ENCODE measurements around the gene POMC. TPM values are rescaled to one million over a fixed set of nuclear protein-coding genes. Genes with fewer than 3 reads are reported as not detected.

Gene POMC
- total RNA-seq, 1 donor from 2014 or later: not detected

DNA sequence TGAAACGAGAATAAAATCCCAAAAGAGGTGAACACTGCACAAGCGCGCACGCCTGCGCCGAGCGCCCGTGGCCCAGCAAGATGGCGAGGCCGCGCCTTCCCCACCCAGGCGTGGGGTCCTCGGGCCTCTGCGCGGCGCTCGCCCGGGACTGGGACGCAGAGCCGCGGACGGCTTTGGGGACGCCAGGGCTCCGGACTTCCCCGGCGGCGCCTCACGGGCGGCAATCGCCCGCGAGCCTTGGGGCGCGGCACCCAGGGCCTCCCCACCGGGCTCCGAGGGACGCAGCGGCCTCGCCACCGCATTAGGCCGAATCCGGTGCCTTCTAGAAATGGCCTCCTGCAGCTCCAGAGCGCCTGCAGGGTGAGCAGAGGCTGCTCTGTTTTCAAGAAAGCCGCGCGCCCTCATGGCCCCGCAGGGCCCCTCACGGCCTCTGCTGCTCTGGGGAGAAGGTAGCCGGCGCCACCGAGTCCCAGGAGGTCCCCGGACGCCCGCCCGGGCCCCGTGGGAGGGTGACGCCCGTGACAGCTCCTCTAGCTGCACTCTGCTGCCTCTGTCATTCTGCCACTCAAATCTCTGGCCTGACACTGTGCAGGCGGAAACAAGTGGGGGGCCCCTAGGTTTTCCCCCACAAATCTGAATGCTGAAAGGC lies 35.9 kb upstream of the POMC start:
- Histone ChIP-seq H3K4me1 (peaks cover 4% of the 10 kb centered on the region), H3K9me3 (ENCODE audit: low read depth) (no peaks in the 10 kb centered on the region), H3K27ac (no peak overlapping the region), H3F3A (ENCODE audit: low read depth) (no peaks in the 10 kb centered on the region), H3K9ac (no peak overlapping the region), H3K36me3 (no peaks in the 10 kb centered on the region), H2AFZ (replicated peaks) (peak overlapping the region; percentile 42), H3K79me2 (ENCODE audit: low read depth) (no peaks in the 10 kb centered on the region), H3K4me3 (no peak overlapping the region), H4K20me1 (ENCODE audit: low read depth) (no peaks in the 10 kb centered on the region), H3K27me3 (no peaks in the 10 kb centered on the region), H3K4me2 (no peak overlapping the region)
- TF ChIP-seq EZH2phosphoT487 (IDR thresholded peaks at IDR 0.05) (no peak), EZH2 (IDR thresholded peaks at IDR 0.05) (no peak), CTCF (IDR thresholded peaks at IDR 0.05) (no peak)
- H3K36me3 Mint-ChIP-seq: no peaks in the 10 kb centered on the region
- H3K4me1 Mint-ChIP-seq: peaks cover 4% of the 10 kb centered on the region
- H3K4me3 Mint-ChIP-seq: no peak overlapping the region
- peaks cover 9% of the 10 kb centered on the region for H3K27me3 Mint-ChIP-seq (ENCODE audit: insufficient read depth, low read depth)
- H3K27ac Mint-ChIP-seq: no peak overlapping the region
- no peaks in the 10 kb centered on the region for H3K9me3 Mint-ChIP-seq
- no peak for DNase-seq (ENCODE audit: low spot score)

DNA sequence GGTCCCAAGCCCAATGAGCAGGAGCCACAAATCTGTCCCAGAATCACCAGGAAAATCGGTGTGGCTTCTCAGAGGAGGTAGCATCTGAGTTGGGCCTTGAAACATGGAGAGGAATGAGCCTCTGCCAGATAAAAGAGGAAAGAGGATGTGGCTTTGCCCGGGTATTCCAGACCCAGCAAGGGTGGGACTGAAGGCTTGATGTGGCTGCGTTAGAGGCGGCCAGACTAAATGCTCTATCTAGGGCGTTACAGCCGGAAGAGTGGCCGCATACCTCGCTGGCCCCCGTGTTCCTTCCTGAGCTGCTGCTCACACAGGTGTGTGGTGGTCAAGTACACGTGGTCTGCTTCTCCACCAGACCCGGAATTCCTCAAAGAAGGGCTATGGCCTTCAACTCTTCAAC lies 33.9 kb upstream of the POMC start:
- TF ChIP-seq EZH2phosphoT487 (IDR thresholded peaks at IDR 0.05): no peak
- TF ChIP-seq EZH2 (IDR thresholded peaks at IDR 0.05): no peak
- TF ChIP-seq CTCF (IDR thresholded peaks at IDR 0.05): no peak
- H3K4me3 Mint-ChIP-seq: peak overlapping the region; percentile 38
- no peak overlapping the region for H3K27ac Mint-ChIP-seq
- Histone ChIP-seq H3K79me2 (ENCODE audit: low read depth) (no peaks in the 10 kb centered on the region), H3K4me2 (no peak overlapping the region), H3F3A (ENCODE audit: low read depth) (no peaks in the 10 kb centered on the region), H3K4me1 (peaks cover 3% of the 10 kb centered on the region), H3K4me3 (no peak overlapping the region), H4K20me1 (ENCODE audit: low read depth) (no peaks in the 10 kb centered on the region), H3K27ac (no peak overlapping the region), H2AFZ (replicated peaks) (no peak overlapping the region), H3K27me3 (no peaks in the 10 kb centered on the region), H3K36me3 (no peaks in the 10 kb centered on the region), H3K9ac (no peak overlapping the region), H3K9me3 (ENCODE audit: low read depth) (no peaks in the 10 kb centered on the region)
- DNase-seq (ENCODE audit: low spot score): no peak
- no peaks in the 10 kb centered on the region for H3K9me3 Mint-ChIP-seq
- H3K27me3 Mint-ChIP-seq (ENCODE audit: insufficient read depth, low read depth): peaks cover 5% of the 10 kb centered on the region
- H3K4me1 Mint-ChIP-seq: peaks cover 10% of the 10 kb centered on the region
- H3K36me3 Mint-ChIP-seq: no peaks in the 10 kb centered on the region

DNA sequence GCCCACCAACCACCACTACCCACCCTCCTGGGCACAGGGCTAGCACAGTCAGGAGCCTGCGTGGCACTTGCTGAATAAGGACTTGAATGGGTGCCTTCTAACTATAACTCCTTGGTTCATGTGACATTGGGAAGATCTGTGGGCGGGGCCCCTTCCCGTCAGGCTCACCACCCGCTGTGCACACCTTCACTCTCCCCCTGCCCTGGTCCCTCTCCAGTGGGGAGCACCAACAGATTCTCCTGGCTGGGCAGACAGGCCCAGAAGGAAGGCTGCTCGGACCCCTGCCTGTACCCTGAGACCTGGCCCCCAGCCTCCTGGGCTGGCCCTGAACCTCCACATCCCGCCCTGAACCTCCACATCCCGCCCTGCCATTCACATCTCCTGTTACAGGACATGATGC lies 33.4 kb upstream of the POMC start:
- Mint-ChIP-seq H3K27me3 (ENCODE audit: insufficient read depth, low read depth) (peaks cover 5% of the 10 kb centered on the region), H3K4me1 (peaks cover 8% of the 10 kb centered on the region), H3K36me3 (no peaks in the 10 kb centered on the region), H3K4me3 (no peak overlapping the region), H3K27ac (no peak overlapping the region), H3K9me3 (no peaks in the 10 kb centered on the region)
- Histone ChIP-seq H3K36me3 (no peaks in the 10 kb centered on the region), H3K9ac (no peak overlapping the region), H3K79me2 (ENCODE audit: low read depth) (no peaks in the 10 kb centered on the region), H3K4me1 (no peaks in the 10 kb centered on the region), H3K9me3 (ENCODE audit: low read depth) (no peaks in the 10 kb centered on the region), H2AFZ (replicated peaks) (no peak overlapping the region), H3K4me3 (no peak overlapping the region), H3K27me3 (no peaks in the 10 kb centered on the region), H4K20me1 (ENCODE audit: low read depth) (no peaks in the 10 kb centered on the region), H3K27ac (no peak overlapping the region), H3K4me2 (no peak overlapping the region), H3F3A (ENCODE audit: low read depth) (no peaks in the 10 kb centered on the region)
- no peak for TF ChIP-seq CTCF (IDR thresholded peaks at IDR 0.05)
- no peak for TF ChIP-seq EZH2 (IDR thresholded peaks at IDR 0.05)
- no peak for TF ChIP-seq EZH2phosphoT487 (IDR thresholded peaks at IDR 0.05)
- DNase-seq (ENCODE audit: low spot score): no peak

Data from neural progenitor cell (in vitro differentiated cells).